Testis (tissue), 2 donors: ENCODE data around the gene ANKRD27.

Experiments
- POLR2A ChIP-seq: fragments of 450-650 bp; IDR thresholded peaks from one replicate; pipeline ENCODE4 v1.6.1; 2017; ENCODE audit warnings: antibody characterized with exemption, mild to moderate bottlenecking, moderate library complexity
- TF ChIP-seq, protein P1 (sequence below), 3 experiments: fragments of 450-650 bp in 2 of 3; fragments of 200-600 bp in 1 of 3; sonication (generic) in 1 of 3; IDR thresholded peaks; one replicate each; pipeline ENCODE4 v1.5.1; 2016 to 2019; ENCODE audit warnings: antibody characterized with exemption in 3 of 3, mild to moderate bottlenecking in 2 of 3, moderate library complexity in 1 of 3

DNA sequence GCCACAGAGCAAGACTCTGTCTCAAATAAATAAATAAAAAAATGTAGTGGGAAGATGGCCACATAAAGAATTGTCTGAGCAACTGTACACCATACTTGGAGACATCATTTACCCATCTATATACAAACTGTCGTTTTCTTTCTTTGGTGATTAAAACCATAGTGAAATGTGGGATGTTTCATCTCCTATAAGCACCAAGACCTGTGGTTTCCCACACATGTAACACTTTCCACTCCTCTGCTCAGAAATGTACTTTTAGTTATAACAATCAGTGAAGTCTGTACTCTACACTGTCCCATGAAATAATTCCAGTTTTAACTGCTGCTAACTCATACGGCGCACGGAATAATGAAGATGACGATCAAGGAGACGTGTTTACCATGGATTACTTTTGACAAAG, 75.7 kb downstream of the ANKRD27 start:
- TF ChIP-seq, protein P1, sequence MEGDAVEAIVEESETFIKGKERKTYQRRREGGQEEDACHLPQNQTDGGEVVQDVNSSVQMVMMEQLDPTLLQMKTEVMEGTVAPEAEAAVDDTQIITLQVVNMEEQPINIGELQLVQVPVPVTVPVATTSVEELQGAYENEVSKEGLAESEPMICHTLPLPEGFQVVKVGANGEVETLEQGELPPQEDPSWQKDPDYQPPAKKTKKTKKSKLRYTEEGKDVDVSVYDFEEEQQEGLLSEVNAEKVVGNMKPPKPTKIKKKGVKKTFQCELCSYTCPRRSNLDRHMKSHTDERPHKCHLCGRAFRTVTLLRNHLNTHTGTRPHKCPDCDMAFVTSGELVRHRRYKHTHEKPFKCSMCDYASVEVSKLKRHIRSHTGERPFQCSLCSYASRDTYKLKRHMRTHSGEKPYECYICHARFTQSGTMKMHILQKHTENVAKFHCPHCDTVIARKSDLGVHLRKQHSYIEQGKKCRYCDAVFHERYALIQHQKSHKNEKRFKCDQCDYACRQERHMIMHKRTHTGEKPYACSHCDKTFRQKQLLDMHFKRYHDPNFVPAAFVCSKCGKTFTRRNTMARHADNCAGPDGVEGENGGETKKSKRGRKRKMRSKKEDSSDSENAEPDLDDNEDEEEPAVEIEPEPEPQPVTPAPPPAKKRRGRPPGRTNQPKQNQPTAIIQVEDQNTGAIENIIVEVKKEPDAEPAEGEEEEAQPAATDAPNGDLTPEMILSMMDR (IDR thresholded peaks at IDR 0.05) = no peak
- TF ChIP-seq POLR2A = no peak
